LNCaP clone FGC (cell line): ENCODE measurements around the gene TMEM200B.
"Not testable (repeated sequence)": the region's sequence is repeated elsewhere in the genome, so short reads cannot be mapped to it uniquely, and the experiment has no call there.

Source experiments
- DNase-seq: peaks from one replicate; pipeline ENCODE4 v3.0.0-alpha.2; 2011; ENCODE audit warnings: low read depth
- H3K4me3 ChIP-seq: 2 replicates; pipeline ENCODE4 v1.5.1; 2011; ENCODE audit warnings: mild to moderate bottlenecking, low read depth, low read length, control low read depth
- CTCF ChIP-seq: IDR thresholded peaks from 2 replicates; pipeline ENCODE4 v1.5.1; 2012; ENCODE audit warnings: mild to moderate bottlenecking; ENCODE audit not compliant: control insufficient read depth, insufficient read depth; ENCODE audit errors: extremely low read depth

TMEM200B gene

GRCh38 chr1:29112705-29113412, 10.8 kb downstream of the TMEM200B start:
- DNase-seq = no peak
- H3K4me3 ChIP-seq = no peak overlapping the region
- TF ChIP-seq CTCF = no peak

GRCh38 chr1:29108041-29108440, 15.7 kb downstream of the TMEM200B start:
- not testable (repeated sequence) for DNase-seq, H3K4me3 ChIP-seq

- no peak overlapping the region for H3K4me3 ChIP-seq
- peak; percentile 62 for DNase-seq
- TF ChIP-seq CTCF = no peak
These were observed 17.9 kb downstream of the TMEM200B start for GRCh38 chr1:29105822-29106221.

GRCh38 chr1:29100487-29100886, 23.2 kb downstream of the TMEM200B start:
- no peak overlapping the region for H3K4me3 ChIP-seq
- no peak for TF ChIP-seq CTCF

GRCh38 chr1:29099286-29099685, 24.4 kb downstream of the TMEM200B start:
- no peak overlapping the region for H3K4me3 ChIP-seq
- TF ChIP-seq CTCF = no peak
- DNase-seq = no peak

More at GRCh38 chr1:29100487-29100886, 23.2 kb downstream of the TMEM200B start:
- no peak for DNase-seq

- no peak for TF ChIP-seq CTCF
These were observed 27.3 kb downstream of the TMEM200B start for GRCh38 chr1:29096231-29096886.

GRCh38 chr1:29094954-29095353, 28.7 kb downstream of the TMEM200B start:
- no peak for DNase-seq
- H3K4me3 ChIP-seq = no peak overlapping the region
- TF ChIP-seq CTCF = no peak

More at GRCh38 chr1:29096231-29096886, 27.3 kb downstream of the TMEM200B start:
- no peak overlapping the region for H3K4me3 ChIP-seq
- no peak for DNase-seq
